ENCODE data around the gene DYNLRB1.
"Not testable (repeated sequence)": the region's sequence is repeated elsewhere in the genome, so short reads cannot be mapped to it uniquely, and the experiment has no call there.

Gene DYNLRB1

GRCh38 chr20:34516247-34517113, at the start of gene DYNLRB1:
TSS of gene DYNLRB1 (plus strand) at chr20:34516422. CDS start at chr20:34516459, 37 bp downstream.
- peak; percentile 94 for DNase-seq (ENCODE audit: low read depth)

- DNase-seq (ENCODE audit: low read depth) = no peak
These were observed 47.3 kb upstream of the DYNLRB1 start for GRCh38 chr20:34468951-34469350.

- peak; percentile 45 for DNase-seq (ENCODE audit: low read depth)
These were observed 43.8 kb upstream of the DYNLRB1 start for GRCh38 chr20:34472246-34472925.

- peak; percentile 21 for DNase-seq (ENCODE audit: low read depth)
These were observed 42.8 kb upstream of the DYNLRB1 start for GRCh38 chr20:34473262-34473883.

GRCh38 chr20:34475979-34476736, 40.1 kb upstream of the DYNLRB1 start:
- peak; percentile 16 for DNase-seq (ENCODE audit: low read depth)

- no peak for DNase-seq (ENCODE audit: low read depth)
These were observed 36.6 kb upstream of the DYNLRB1 start for GRCh38 chr20:34479627-34480026.

GRCh38 chr20:34482154-34482553, 34.1 kb upstream of the DYNLRB1 start:
- DNase-seq (ENCODE audit: low read depth) = not testable (repeated sequence)

GRCh38 chr20:34483585-34484220, 32.5 kb upstream of the DYNLRB1 start:
- not testable (repeated sequence) for DNase-seq (ENCODE audit: low read depth)

GRCh38 chr20:34485068-34485634, 31.1 kb upstream of the DYNLRB1 start:
- DNase-seq (ENCODE audit: low read depth) = no peak

GRCh38 chr20:34491226-34491931, 24.8 kb upstream of the DYNLRB1 start:
- no peak for DNase-seq (ENCODE audit: low read depth)

- DNase-seq (ENCODE audit: low read depth) = no peak
These were observed 24.2 kb upstream of the DYNLRB1 start for GRCh38 chr20:34491932-34492509.

- no peak for DNase-seq (ENCODE audit: low read depth)
These were observed 22.6 kb upstream of the DYNLRB1 start for GRCh38 chr20:34493646-34494045.

GRCh38 chr20:34495307-34495706, 20.9 kb upstream of the DYNLRB1 start:
- DNase-seq (ENCODE audit: low read depth) = no peak

GRCh38 chr20:34495916-34496315, 20.3 kb upstream of the DYNLRB1 start:
- no peak for DNase-seq (ENCODE audit: low read depth)

- not testable (repeated sequence) for DNase-seq (ENCODE audit: low read depth)
These were observed 18.6 kb upstream of the DYNLRB1 start for GRCh38 chr20:34497596-34497995.

- no peak for DNase-seq (ENCODE audit: low read depth)
These were observed 15.4 kb upstream of the DYNLRB1 start for GRCh38 chr20:34500823-34501222.

GRCh38 chr20:34506480-34506879, 9.7 kb upstream of the DYNLRB1 start:
- no peak for DNase-seq (ENCODE audit: low read depth)

- DNase-seq (ENCODE audit: low read depth) = no peak
These were observed 8.4 kb upstream of the DYNLRB1 start for GRCh38 chr20:34507702-34508413.

GRCh38 chr20:34510575-34510974, 5.6 kb upstream of the DYNLRB1 start:
- no peak for DNase-seq (ENCODE audit: low read depth)

- no peak for DNase-seq (ENCODE audit: low read depth)
These were observed 4.3 kb upstream of the DYNLRB1 start for GRCh38 chr20:34511891-34512265.

Data from stromal cell of bone marrow (primary cell).